WERI-Rb-1 (cell line): ENCODE results near the gene CFAP97D2.
"Not testable (repeated sequence)": the region's sequence is repeated elsewhere in the genome, so short reads cannot be mapped to it uniquely, and the experiment has no call there.

ENCODE experiments used
- DNase-seq: peaks from one replicate; pipeline ENCODE4 v3.0.0-alpha.2; 2020
- H3K27ac ChIP-seq: fragments of 250-450 bp; sonication (Bioruptor Pico); 2 replicates; pipeline ENCODE4 v1.5.1; 2020; ENCODE audit warnings: mild to moderate bottlenecking, moderate library complexity
- H3K27me3 ChIP-seq: fragments of 250-450 bp; sonication (Bioruptor Pico); 2 replicates; pipeline ENCODE4 v1.5.1; 2021; ENCODE audit warnings: mild to moderate bottlenecking, low read depth, moderate library complexity; ENCODE audit not compliant: insufficient read depth, severe bottlenecking
- H3K36me3 ChIP-seq: fragments of 250-450 bp; sonication (Bioruptor Pico); 2 replicates; pipeline ENCODE4 v1.5.1; 2020; ENCODE audit warnings: mild to moderate bottlenecking, moderate library complexity
- H3K4me3 ChIP-seq: 2 replicates; pipeline ENCODE4 v1.5.1; 2011; ENCODE audit warnings: low read depth, mild to moderate bottlenecking, control low read depth, low read length
- H3K9me3 ChIP-seq: fragments of 250-450 bp; sonication (Bioruptor Pico); 2 replicates; pipeline ENCODE4 v1.5.1; 2021; ENCODE audit warnings: mild to moderate bottlenecking, moderate library complexity; ENCODE audit not compliant: severe bottlenecking
- CTCF ChIP-seq: IDR thresholded peaks from 2 replicates; pipeline ENCODE4 v1.5.1; 2011; ENCODE audit warnings: low read depth, mild to moderate bottlenecking, control low read depth, inconsistent platforms, low read length

CFAP97D2 gene

GRCh38 chr13:114132419-114133121 lies 46.5 kb upstream of the CFAP97D2 start, which contains the start of gene RASA3:
RASA3 (minus strand) TSS chr13:114132623; CDS start chr13:114132489, 134 bp downstream.
- H3K27ac ChIP-seq: peak within 1 kb of the TSS; percentile 56
- no peaks in the 10 kb centered on the region for H3K9me3 ChIP-seq
- no peak for TF ChIP-seq CTCF
- H3K4me3 ChIP-seq: peak within 1 kb of the TSS; percentile 60
- no peaks in the 10 kb centered on the region for H3K27me3 ChIP-seq
- H3K36me3 ChIP-seq: no peaks in the 10 kb centered on the region
- DNase-seq: peak; percentile 88

GRCh38 chr13:114133126-114133525 lies 45.9 kb upstream of the CFAP97D2 start:
- not testable (repeated sequence) for H3K36me3 ChIP-seq, H3K9me3 ChIP-seq, DNase-seq, H3K27me3 ChIP-seq, H3K27ac ChIP-seq, H3K4me3 ChIP-seq

- H3K9me3 ChIP-seq, H3K27me3 ChIP-seq, H3K36me3 ChIP-seq, H3K4me3 ChIP-seq, H3K27ac ChIP-seq, DNase-seq: not testable (repeated sequence)
These were observed 45.5 kb upstream of the CFAP97D2 start for GRCh38 chr13:114133552-114133951.

GRCh38 chr13:114134111-114134943 lies 44.7 kb upstream of the CFAP97D2 start:
- Histone ChIP-seq H3K4me3 (no peak overlapping the region), H3K9me3 (no peaks in the 10 kb centered on the region), H3K27me3 (no peaks in the 10 kb centered on the region), H3K36me3 (no peaks in the 10 kb centered on the region), H3K27ac (peak overlapping the region; percentile 5)
- no peak for TF ChIP-seq CTCF
- DNase-seq: peak; percentile 67

GRCh38 chr13:114134944-114135610 lies 44.0 kb upstream of the CFAP97D2 start:
- Histone ChIP-seq H3K9me3 (no peaks in the 10 kb centered on the region), H3K27ac (no peak overlapping the region), H3K27me3 (no peaks in the 10 kb centered on the region), H3K36me3 (no peaks in the 10 kb centered on the region), H3K4me3 (no peak overlapping the region)
- no peak for DNase-seq
- no peak for TF ChIP-seq CTCF

- no peaks in the 10 kb centered on the region for H3K9me3 ChIP-seq
- H3K27me3 ChIP-seq: no peaks in the 10 kb centered on the region
- no peaks in the 10 kb centered on the region for H3K36me3 ChIP-seq
- H3K4me3 ChIP-seq: no peak overlapping the region
- H3K27ac ChIP-seq: no peak overlapping the region
- no peak for DNase-seq
- peak; percentile 36 for TF ChIP-seq CTCF
These were observed 43.3 kb upstream of the CFAP97D2 start for GRCh38 chr13:114135731-114136171.
